Stimulated activated CD4-positive, alpha-beta T cell treated with anti-CD3 and anti-CD28 coated beads, Interleukin-1b, Interleukin-23, amount 100 ng/mL, for 48 hours (primary cell): ENCODE results near the gene FOXC2.
A peak's percentile ranks its signal among the peaks of the same experiment; 100 is the strongest.

Source experiments
- DNase-seq: peaks from one replicate; pipeline ENCODE4 v3.0.0-alpha.2; 2020

Gene FOXC2

DNA sequence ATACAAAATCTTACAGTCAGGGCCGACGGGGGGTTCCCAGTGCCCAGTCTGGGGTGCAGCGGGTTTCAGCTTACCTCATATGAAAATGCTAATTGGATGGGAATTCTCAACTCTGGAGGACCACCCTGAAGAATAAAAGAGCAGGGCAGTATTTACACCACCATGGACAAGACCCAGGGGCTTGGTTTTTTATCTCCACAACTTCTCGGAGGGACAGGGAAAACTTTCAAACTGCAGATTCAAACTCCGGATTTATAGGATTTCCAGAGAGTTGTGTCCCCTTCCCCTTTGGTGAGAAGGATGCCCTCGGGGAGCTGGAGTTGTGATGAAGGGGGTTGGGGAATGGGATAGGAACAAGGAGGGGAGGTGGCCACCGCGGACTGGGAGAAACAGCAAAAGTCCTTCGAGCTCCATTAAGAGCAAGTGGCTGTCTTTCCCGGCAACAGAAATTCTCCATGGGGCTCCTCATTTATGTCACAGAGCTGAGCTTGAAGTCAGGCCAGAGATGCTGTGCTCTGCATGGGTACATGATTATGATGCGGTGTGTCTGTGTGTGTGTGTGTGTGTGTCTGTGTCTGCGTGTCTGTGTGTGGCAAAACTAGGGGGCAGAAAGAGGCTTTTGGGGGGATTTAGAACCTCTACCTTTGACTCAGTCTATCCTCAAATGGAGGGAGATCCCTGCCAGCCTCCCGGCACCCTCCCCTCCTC, 27.4 kb downstream of the FOXC2 start:
- DNase-seq = no peak

DNA sequence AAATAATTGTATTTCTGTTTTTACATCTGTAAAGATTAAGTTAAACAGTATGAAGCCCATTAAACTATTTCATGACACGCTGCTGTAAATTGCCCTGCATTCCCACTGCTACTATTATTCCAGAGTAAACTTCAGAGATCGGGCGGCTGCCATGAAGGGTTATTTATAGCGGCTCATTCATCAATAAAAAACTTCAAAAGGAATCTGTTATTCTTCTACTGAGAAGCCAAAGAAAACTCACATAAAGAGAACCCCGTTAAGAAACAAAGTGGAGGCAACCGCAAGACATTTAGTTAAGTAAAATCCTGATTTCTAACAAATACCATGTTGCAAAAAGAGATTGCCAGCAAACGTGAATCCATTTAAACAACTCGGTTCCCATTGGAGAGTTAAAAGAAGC, 28.1 kb downstream of the FOXC2 start:
- no peak for DNase-seq

DNA sequence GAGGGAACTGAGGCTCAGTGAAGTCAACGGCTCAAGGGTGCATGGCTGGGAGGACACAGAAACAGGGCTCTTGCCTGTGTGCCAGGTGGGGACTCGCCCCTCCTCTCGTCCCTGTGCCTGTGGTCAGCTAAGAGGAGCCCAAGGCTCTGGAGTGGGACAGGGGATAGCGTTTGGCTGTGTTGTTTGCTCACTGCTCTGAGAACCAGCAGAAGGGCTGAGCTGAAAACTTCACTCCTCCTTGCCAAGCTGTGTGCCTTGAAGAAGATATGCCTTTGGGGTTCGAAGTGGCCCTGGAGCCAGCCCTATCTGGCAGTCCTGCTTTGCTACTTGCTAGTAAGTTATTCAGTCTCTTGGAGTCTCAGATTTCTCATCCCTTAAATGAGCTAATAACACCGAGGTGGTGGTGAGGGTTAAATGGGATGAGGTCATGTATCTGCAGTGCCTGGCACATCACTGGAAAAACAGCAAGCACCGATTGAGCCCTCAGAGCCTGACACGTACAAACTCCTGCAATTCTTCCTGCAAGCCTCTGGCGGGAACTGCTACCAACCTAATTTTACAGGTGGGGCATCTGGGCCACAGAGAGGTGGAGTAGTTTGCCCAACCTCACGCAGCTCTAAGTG, 29.5 kb downstream of the FOXC2 start:
- DNase-seq = no peak

DNA sequence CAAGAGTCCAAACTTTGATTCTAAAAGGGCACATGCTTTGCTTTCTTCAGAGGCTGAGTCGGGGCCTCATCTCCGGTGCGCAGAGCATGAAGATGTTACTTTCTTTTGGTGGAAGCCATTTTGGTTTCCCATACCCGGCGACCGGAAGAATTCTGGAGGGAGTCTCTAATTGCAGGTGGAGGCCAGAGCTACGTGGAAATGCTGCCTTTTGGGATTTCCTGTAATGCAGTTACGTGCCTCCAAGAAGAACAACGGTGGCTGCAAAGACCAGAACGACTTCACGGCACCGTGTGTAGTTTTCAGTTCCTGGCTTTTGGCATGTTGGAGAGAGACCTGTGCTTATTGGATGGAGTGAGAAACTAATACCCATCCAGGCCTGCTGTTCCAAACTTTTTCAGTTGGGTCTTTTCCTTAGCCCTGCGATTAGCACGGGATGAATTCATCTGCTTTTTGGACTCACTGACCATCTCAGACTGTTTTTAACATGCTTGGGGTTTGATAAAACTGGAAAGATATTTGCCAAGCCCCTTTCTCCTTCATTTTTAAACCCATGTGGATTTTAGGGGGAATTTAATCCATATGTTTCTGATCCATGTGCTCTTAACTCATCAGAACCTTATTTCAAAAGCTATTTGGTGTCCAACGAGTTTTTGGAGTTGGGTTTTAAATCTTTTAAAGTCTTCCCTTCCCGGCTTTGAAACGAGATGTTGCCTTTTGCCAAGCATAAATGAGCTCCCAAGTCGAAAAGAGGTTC, 30.7 kb downstream of the FOXC2 start:
- DNase-seq = no peak

DNA sequence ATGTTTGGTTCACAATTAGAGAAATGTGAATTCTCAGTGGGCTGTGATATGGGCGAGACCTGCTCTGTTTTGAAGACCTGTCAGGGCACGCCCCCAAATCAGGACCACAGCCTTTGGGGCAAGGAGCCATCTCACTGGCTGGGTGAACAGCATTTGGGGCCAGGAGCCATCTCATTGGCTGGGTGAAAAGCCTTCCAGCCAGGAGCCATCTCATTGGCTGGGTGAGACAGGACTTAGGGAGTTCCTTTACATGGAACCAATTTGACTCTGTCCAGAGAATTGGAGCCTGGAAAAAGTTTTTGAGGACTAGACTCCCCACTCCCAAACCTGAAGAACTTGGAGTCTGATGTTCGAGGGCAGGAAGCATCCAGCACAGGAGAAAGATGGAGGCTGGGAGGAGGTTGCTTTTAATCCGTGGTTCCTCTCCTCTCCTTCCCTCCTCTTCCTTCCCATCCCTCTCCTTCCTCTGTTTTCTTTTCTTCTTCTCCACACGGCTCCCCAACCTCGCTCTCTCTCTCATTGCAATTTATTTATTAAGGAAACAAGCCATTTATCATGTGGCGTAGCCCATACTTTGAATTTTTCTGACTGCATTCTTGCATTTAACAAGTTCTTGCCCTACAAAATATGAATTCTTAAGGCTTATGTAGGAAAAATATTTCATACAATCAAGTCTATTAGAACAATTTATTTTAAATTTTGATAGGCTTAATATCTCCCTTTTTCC, 31.4 kb downstream of the FOXC2 start:
- no peak for DNase-seq

DNA sequence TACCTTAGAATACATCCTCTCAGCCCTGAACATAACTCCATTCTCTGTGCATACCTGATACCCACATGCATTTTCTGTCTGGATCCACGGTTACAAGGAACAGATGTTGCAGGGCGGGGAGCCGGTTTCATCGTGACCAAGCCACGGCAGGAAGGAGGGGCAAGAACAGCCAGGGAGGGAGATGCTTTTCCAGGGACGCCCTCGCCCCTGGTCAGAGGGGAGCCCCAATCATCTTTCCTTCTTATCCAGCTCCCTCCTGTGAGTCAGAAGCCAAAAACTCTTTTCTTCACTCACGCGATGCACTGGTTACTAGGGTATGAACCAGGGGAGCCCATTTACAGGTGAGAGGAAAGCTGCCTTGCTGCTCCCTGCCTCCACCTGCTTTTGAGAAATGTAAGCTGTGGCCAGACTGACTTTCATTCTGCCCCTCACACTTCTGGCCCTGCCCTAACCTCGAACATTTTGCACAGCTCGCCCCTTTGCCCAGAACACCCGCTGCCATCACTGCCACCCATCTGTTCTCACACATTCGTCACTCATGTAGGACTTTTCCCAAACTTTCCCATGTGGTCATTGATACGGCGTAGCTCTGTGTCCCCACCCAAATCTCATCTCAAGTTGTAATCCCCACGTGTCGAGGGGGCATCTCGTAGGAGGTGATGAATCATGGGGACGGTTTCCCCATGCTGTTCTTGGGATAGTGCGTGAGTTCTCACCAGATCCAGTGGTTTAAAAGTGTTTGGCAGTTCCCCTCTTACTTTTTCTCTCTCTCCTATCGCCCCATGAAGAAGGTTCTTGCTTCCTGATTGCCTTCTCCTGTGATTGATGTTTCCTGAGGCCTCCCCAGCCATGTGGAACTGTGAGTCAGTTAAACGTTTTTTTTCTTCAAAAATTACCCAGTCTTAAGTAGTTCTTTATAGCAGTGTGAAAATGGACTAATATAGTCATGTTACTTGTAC, 32.3 kb downstream of the FOXC2 start:
- no peak for DNase-seq

DNA sequence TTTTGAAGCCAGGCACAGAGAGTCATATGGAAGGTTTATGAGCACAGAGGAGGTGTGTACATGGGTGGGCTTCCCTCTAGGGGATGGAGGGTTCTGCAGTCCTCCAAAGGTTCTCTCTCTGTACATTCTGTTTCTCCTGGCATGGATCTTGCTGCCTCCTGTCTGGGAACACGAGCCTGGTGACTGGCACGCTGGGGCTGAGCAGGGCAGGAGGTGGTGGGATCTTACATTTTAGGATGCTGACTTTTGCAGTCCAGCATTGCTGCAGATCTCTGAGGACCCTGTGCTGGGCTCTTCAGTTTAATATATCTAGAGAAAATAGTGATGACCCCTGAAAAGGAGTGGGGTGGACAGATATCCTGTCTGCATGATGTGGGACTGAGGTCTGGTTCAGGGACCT, 34.7 kb downstream of the FOXC2 start:
- DNase-seq = no peak

DNA sequence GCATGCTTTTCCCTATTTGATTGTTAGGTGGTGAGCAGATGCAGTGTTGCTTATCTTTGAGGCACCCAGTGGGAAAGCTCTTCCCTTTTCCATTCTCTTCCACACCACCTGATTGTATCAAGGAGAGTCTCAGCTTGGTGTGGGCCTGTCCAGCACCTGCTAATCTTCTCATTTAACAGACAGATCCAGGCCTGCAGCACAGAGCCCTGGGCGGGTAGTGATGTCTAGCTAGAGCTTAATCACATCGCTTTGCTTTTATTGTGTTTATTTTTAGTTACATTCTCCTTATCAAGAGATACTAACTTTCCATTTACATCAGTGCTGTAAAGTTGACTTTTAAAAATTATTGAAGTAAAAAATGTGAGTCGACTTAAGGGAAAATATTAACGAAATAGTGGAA, 35.9 kb downstream of the FOXC2 start:
- DNase-seq = no peak

DNA sequence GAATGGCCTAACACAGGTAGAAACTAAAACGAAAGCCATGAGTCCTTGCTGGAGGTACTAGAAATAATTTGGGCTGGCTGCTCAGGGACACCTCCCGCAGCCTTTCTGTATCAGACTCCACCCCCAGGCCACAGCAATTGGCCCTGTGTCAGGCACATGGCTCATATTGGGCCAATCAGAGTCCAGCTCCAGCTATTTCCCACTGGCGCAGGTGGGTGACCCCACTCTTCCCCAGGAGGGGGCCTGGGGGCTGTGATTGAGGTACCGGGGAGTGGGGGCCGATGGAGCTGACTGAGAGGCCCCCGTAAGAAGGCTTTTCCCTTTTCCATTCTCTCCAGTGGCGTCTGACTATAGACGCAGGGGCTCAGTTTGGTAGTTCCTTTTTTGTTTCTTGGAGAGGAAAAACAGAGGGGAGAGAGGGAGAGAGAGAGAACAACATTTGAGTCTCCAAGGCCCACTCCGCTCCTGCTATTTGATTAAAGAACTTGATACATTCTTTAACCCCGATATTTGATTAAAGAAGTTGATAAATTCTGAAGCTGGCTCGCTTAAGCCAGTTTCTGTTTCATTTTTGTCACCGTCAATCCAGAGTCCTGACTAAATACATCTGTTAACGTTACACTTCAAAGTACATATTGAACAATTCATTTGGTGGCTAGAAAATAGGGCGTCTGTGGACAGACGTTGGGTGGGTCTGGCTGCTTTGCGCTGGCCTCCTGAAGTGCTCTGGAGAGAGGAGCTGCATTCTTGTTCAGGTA, 38.0 kb downstream of the FOXC2 start:
- peak; percentile 34 for DNase-seq

DNA sequence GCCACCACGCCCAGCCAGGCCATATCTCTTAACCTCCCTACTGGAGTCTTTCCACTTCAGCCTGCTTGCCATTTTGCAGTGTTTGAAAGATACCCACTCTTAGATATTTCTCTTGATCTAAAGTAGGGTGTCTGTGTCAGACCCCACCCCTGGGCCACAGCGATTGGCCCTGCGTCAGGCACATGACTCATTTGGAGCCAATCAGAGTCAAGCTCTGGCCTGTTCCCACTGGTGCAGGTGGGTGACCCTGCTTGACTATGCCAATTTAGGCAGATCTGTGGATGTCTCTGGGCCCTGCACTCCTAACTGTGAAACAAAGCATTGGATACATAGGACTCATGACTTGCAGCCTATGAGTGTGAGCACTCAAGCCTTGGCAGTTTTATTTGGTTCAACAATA, 39.3 kb downstream of the FOXC2 start:
- no peak for DNase-seq

DNA sequence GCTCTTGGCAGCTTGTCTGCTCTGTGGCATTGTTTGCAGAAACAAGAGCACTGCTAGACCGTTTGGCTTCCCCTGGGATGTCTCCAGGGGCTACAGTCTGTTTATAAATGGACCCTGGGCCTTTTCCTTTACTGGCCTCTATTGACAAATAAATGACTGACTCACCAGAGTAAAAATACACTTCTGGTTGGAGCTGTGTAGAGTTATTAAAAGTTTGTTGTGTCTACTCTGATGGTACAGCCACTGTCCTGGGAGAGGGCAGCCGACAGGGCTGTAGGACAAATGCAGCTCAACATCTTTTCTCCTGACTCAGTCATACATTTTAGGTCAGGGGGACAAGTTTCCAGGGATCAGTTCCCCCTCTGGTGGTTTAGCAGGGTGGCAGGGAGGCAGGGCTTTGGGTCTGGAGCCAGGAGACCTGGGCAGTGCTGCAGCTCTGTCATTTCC, 41.7 kb downstream of the FOXC2 start:
- DNase-seq = no peak

DNA sequence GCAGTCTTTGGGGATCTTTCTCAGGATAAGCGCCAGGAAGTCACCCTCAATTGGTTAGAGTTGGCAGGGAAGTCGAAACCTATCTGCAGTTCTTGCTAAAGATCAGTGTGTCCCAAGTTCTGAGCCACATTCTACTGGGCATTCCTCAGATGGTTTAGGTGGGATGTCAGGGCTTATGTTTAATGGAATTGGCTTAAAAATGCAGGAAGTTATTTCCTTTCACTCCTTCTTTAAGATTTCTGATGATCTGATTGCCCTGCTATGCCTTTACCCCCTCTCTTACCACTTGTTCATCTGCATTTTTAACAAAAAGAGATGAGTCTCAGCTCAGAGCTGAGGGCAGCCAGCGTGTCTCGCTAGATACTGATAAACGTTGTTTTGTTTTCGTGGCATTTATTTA, 42.5 kb downstream of the FOXC2 start:
- DNase-seq = no peak

DNA sequence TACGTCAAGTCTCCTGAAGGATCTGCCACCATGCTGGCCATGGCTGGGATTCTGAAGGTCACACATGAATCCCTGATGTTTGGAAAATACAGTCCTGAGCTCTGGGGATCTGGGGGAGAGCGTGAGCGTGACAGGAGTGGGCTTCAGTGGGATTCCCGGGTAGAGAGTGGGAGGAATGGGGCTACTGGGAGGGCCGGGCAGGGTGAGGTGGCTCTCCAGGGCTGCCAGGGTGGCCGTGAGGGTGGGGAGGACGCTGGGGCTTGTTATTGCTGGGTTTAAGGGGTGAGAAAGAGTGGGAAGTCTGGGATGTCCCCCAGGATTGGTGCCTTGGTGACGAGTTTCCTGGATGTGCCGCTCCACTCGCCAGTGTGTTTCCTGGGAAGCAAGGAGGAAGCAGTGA, 43.0 kb downstream of the FOXC2 start:
- no peak for DNase-seq

DNA sequence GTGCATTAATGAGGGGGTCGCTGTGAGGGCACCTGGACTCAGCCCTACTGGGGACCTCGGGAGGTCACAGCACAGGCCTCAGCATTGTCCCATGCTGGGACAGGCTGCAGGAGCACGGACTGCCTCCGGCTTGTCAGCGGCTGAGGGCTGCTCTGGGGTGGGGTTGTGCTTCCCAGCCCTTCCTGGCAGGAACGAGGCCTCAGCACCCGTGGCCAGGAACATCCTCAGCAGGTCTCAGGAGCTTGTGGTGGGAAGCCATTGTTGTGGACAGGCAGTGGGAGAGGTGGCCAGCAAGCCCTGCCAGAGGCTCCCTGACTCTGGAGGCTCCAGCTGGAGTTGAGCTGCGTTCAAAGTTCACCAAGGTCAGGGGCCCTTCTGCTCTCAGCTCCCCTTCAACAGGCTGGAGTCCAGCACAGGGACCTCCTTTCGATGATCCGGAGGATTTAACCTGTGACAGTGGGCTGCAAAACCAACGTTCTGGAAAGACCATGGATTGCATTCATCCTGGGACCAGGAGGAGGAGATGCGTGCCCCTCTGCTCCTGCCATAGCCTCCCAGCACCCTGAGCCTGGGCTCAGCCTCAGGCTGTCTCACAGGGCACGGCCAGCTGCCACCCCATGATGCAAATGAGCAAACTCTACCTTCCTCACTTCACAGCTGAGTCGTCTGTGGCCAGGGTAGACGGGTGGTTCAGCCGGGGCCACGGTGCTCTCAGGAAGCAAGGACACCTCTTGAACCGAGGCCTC, 44.3 kb downstream of the FOXC2 start:
- DNase-seq = no peak

DNA sequence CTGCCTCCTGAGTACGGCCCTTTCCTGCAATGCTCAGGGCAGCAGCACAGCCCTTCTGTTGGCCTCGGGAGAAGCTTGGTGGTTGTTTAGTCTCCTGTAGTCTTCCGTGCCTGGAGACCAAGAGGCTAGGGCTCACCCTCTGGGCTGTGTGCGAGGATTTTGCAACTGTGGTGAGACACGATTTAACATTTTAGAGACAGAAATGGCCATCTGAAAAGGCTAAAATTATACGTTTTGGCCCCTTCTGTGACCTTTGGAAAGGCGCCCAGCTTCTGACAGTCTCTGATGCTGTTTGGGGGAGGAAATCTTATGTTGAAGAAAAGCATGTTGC, 44.9 kb downstream of the FOXC2 start:
- DNase-seq = no peak

DNA sequence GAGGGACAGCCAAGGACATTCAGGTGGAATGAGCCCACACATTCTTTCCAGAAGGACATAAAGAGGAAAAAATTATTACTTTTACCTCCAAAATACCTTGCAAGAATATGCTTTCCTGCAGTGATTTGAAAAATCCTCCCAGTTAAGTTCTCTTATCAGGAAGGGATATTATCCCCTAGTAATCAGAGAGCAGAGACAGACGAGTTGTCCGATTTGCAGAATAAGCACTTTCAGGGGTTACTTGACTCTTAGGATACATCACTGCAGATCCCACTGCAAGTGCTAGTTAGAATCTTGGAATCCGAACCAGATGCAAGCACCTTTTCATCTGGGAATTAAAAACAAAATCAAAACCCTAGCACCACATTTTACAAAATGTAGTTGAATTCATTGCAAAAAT, 45.3 kb downstream of the FOXC2 start:
- DNase-seq = no peak

DNA sequence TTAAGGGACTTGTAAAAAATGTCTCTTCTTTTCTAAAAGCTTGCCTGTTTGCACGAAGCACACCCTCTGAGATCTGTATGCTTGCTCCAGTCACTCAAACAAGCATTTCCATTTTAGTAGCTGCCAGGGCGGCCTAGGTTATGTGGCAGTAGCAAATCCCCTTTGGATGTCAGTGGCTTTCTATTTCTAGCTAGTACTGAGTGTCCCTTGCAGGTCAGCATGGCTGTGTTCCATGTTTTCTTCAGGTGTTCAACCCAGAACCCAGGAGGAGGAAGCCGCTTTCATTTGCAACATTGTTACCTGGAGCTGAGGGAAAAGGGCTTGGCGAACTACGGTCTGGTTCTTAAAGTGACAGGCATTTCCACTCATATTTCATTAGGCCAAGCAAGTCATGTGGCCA, 48.1 kb downstream of the FOXC2 start:
- DNase-seq = no peak

DNA sequence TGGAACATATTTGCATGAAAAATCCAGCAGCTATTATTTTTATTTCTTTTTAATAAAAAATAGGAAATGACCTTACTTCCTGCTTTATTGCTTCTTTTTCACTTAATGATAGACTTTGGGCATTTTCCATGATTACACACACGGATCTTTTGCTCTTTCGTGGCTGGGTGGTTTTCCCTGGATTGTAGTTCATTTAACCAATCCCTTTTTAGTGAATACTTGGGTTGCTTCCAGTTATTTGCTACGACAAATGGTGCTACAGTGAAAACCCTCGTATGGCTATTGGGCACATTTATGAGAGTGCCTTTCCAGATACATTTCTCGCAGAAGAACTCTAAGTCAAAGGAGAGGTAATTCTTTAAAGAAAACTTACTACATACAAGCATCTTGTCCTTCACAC, 50.3 kb downstream of the FOXC2 start:
- DNase-seq = no peak

DNA sequence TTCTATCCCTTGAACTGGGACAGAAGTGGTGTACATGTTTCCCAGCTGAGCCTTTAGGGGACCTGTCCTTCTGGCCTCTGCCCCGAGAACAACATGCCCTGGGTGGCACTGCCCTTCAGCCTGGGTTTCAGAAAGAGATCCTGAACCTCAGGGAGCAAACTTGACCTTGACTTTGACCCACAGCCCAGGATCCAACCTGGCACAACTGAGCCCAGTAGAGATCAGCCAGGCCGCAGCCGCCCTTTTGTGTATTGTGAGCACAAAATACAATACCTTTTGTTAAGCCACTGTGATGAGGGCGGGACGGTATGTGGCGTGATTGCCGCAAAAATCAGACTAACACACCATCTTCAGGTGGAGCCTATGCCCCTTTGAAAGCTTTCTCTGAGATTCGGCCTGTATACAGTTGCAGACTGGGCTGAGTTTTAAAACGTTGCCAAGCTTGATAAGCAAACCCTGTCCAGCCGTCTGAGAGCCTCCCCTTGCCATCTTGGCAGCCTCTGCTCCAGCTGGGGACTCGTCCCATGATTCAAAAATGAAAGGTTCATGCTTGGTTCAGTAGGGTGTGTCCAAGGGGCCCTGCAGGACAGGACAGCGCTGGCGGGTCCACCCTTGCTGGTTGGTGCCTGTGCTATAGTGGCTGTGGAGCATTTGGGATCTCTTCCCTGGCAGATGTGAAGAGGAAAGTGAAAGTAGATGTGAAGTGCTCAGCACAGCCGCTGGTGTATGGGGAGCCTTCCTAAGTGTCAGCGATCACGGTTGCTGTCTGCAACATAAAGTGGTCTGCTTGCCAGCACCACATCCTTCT, 52.0 kb downstream of the FOXC2 start:
- DNase-seq = no peak
